Stimulated activated CD8-positive, alpha-beta memory T cell treated with anti-CD3 and anti-CD28 coated beads, Interleukin-2, amount 100 ng/mL, for 1 hour (primary cell): ENCODE data around the gene DCLK1.

Source experiments
- DNase-seq, 2 donors: peaks; one replicate each; pipeline ENCODE4 v3.0.0-alpha.2; 2020; ENCODE audit warnings: low read depth in 2 of 2

DCLK1 gene

GRCh38 chr13:36131222-36131930 lies at the start of gene DCLK1:
DCLK1 (minus strand) TSS chr13:36131382.
- DNase-seq = no peak

GRCh38 chr13:36175621-36176020 lies 44.4 kb upstream of the DCLK1 start:
- DNase-seq = no peak

GRCh38 chr13:36174923-36175322 lies 43.7 kb upstream of the DCLK1 start:
- no peak for DNase-seq

GRCh38 chr13:36173571-36174322 lies 42.6 kb upstream of the DCLK1 start:
- no peak for DNase-seq

- DNase-seq = no peak
Observed at GRCh38 chr13:36166046-36166445, 34.9 kb upstream of the DCLK1 start.

- no peak for DNase-seq
Observed at GRCh38 chr13:36163809-36164308, 32.7 kb upstream of the DCLK1 start.

- no peak for DNase-seq
Observed at GRCh38 chr13:36163286-36163685, 32.1 kb upstream of the DCLK1 start.

- DNase-seq = no peak
Observed at GRCh38 chr13:36160297-36160696, 29.1 kb upstream of the DCLK1 start.

GRCh38 chr13:36158611-36159010 lies 27.4 kb upstream of the DCLK1 start:
- DNase-seq = no peak

GRCh38 chr13:36157480-36157879 lies 26.3 kb upstream of the DCLK1 start:
- no peak for DNase-seq

- DNase-seq = no peak
Observed at GRCh38 chr13:36154567-36155291, 23.5 kb upstream of the DCLK1 start.

GRCh38 chr13:36151591-36151990 lies 20.4 kb upstream of the DCLK1 start:
- DNase-seq = no peak

- no peak for DNase-seq
Observed at GRCh38 chr13:36148446-36148845, 17.3 kb upstream of the DCLK1 start.

- no peak for DNase-seq
Observed at GRCh38 chr13:36147330-36147729, 16.1 kb upstream of the DCLK1 start.

GRCh38 chr13:36146511-36147269 lies 15.5 kb upstream of the DCLK1 start:
- no peak for DNase-seq

GRCh38 chr13:36143738-36144137 lies 12.6 kb upstream of the DCLK1 start:
- no peak for DNase-seq

GRCh38 chr13:36142735-36143134 lies 11.6 kb upstream of the DCLK1 start:
- no peak for DNase-seq

GRCh38 chr13:36135876-36136275 lies 4.7 kb upstream of the DCLK1 start:
- no peak for DNase-seq

- DNase-seq = no peak
Observed at GRCh38 chr13:36134632-36135031, 3.5 kb upstream of the DCLK1 start.

- no peak for DNase-seq
Observed at GRCh38 chr13:36133950-36134626, 2.9 kb upstream of the DCLK1 start.

GRCh38 chr13:36132376-36132775 lies 1.2 kb upstream of the DCLK1 start:
- no peak for DNase-seq
